Breast epithelium (tissue), 4 donors: ENCODE results near the gene DCHS2. TPM values are rescaled to one million over a fixed set of nuclear protein-coding genes. Genes with fewer than 3 reads are reported as not detected.

Experiments used
- DNase-seq, 2 donors: peaks; one replicate each; pipeline ENCODE4 v3.0.0-alpha.2; 2019; ENCODE audit warnings: low spot score in 2 of 2
- H3K27ac ChIP-seq, 2 donors: fragments of 200-600 bp; sonication (generic) in 1 of 2; one replicate each; pipeline ENCODE4 v1.5.1; 2016 to 2019; ENCODE audit warnings: mild to moderate bottlenecking in 1 of 2
- H3K27me3 ChIP-seq, 2 donors: fragments of 200-600 bp; sonication (generic) in 1 of 2; one replicate each; pipeline versions ENCODE4 v1.5.1 to v1.6.0; 2017 to 2019; ENCODE audit warnings: control low read depth in 1 of 2, mild to moderate bottlenecking in 1 of 2
- H3K36me3 ChIP-seq: fragments of 200-600 bp; one replicate; pipeline ENCODE4 v1.5.1; 2019
- H3K4me1 ChIP-seq, 2 donors: fragments of 200-600 bp; sonication (generic); one replicate each; pipeline ENCODE4 v1.5.1; 2016 to 2019; ENCODE audit warnings: control low read depth in 1 of 2
- H3K4me3 ChIP-seq, 3 donors: fragments of 200-600 bp; sonication (generic); 1 replicate in 2 of 3; 2 replicates in 1 of 3; pipeline ENCODE4 v1.5.1; 2016 to 2019; ENCODE audit warnings: mild to moderate bottlenecking in 3 of 3, moderate library complexity in 2 of 3
- H3K9me3 ChIP-seq, 2 donors: fragments of 200-600 bp; sonication (generic) in 1 of 2; one replicate each; pipeline ENCODE4 v1.5.1; 2016 to 2019; ENCODE audit warnings: control low read depth in 1 of 2
- POLR2A ChIP-seq: fragments of 450-650 bp; IDR thresholded peaks from one replicate; pipeline ENCODE4 v1.6.1; 2016; ENCODE audit warnings: antibody characterized with exemption, mild to moderate bottlenecking, moderate library complexity
- POLR2AphosphoS5 ChIP-seq, 3 donors: sonication (generic); formaldehyde crosslinking; IDR thresholded peaks; one replicate each; pipeline ENCODE4 v1.6.1; 2017; ENCODE audit warnings: antibody characterized with exemption in 3 of 3
- intact Hi-C: fragments of 100-400 bp; cut with DNase I; formaldehyde crosslinking; loops from one replicate; pipeline ENCODE4 v1.15.1; 2023; ENCODE audit warnings: low total_unique reads
- total RNA-seq, 3 donors: library from RNA; depleted of rRNA; stranded (reverse); fragments of >200 nt; gene quantifications; one replicate each; pipeline ENCODE4 v1.1.0, GENCODE V29; 2016
- TF ChIP-seq, protein P1 (sequence below), 3 donors: fragments of 450-650 bp; IDR thresholded peaks; one replicate each; pipeline ENCODE4 v1.5.1; 2016 to 2017; ENCODE audit warnings: antibody characterized with exemption in 3 of 3, mild to moderate bottlenecking in 3 of 3, moderate library complexity in 3 of 3

DCHS2 gene
- total RNA-seq, 3 donors from 2014 or later: 2.8 to 5.2 TPM; not detected in 1

DNA sequence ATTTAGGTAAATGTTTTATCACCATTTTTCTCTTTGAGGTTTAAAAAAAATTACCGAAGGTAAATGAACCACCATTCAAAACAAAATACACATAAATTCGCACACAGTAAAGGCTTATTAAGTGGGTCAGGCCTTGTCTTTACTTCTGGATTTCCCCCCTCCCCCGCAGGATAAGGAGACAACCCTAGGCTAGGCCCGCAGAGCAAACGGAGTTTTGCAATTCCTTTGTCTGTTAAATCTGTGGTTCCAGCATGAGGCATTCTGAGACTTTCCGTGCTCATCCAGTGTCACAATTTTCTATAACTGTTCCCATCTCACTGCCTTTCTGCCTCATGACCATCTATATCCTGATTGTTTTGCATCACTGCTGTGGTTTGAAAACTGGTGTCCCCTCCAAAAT is 307.4 kb downstream of the DCHS2 start:
- no peaks in the 10 kb centered on the region for H3K36me3 ChIP-seq
- H3K4me1 ChIP-seq: no peaks in the 10 kb centered on the region
- intact Hi-C loops: no loop called here
- no peaks in the 10 kb centered on the region for H3K27me3 ChIP-seq
- DNase-seq: no peak
- TF ChIP-seq POLR2A: no peak
- H3K27ac ChIP-seq: no peak overlapping the region
- H3K4me3 ChIP-seq: no peak overlapping the region
- no peaks in the 10 kb centered on the region for H3K9me3 ChIP-seq

DNA sequence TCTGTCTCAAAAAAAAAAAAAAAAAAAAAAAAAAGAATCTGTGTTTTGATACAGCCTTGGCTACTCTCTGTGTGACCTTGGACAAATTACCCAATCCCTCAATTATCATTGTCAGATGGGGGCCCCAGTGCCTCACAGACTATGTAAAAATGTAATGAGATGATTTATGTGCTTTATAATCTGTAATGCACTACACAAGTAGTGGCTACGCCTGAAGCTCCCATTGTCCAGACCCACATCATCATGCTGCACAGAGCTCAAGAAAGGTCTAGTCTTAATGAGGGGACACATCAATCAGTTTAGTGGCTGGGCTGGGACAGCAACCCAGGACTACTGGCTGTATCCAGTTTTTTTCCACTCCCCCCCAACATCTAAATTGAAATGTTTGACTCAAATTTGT is 308.3 kb downstream of the DCHS2 start:
- TF ChIP-seq, protein P1, sequence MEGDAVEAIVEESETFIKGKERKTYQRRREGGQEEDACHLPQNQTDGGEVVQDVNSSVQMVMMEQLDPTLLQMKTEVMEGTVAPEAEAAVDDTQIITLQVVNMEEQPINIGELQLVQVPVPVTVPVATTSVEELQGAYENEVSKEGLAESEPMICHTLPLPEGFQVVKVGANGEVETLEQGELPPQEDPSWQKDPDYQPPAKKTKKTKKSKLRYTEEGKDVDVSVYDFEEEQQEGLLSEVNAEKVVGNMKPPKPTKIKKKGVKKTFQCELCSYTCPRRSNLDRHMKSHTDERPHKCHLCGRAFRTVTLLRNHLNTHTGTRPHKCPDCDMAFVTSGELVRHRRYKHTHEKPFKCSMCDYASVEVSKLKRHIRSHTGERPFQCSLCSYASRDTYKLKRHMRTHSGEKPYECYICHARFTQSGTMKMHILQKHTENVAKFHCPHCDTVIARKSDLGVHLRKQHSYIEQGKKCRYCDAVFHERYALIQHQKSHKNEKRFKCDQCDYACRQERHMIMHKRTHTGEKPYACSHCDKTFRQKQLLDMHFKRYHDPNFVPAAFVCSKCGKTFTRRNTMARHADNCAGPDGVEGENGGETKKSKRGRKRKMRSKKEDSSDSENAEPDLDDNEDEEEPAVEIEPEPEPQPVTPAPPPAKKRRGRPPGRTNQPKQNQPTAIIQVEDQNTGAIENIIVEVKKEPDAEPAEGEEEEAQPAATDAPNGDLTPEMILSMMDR (IDR thresholded peaks at IDR 0.05): no peak
- TF ChIP-seq POLR2AphosphoS5 (IDR thresholded peaks at IDR 0.05) (no peak), POLR2A (no peak)
- no peaks in the 10 kb centered on the region for H3K27me3 ChIP-seq

More for the DNA sequence above, 308.3 kb downstream of the DCHS2 start:
- Histone ChIP-seq H3K36me3 (no peaks in the 10 kb centered on the region), H3K4me1 (no peaks in the 10 kb centered on the region), H3K4me3 (no peak overlapping the region), H3K27ac (no peak overlapping the region), H3K9me3 (no peaks in the 10 kb centered on the region)
- no peak for DNase-seq
- intact Hi-C loops: no loop called here

Other genes with a start within 250 kb of the DCHS2 start
- gene PLRG1, start 58.6 kb upstream of the DCHS2 start, total RNA-seq: 10 to 100 TPM; 38.1 to 61.2 (median 54.4) TPM
- 1 to 10 TPM in 1 of 3 donors, not detected in 2; 3.9 TPM for gene FGB, start 71.2 kb upstream of the DCHS2 start, total RNA-seq
- under 1 TPM in 1 of 3 donors, not detected in 2; 0.66 TPM for gene FGA, start 98.9 kb upstream of the DCHS2 start, total RNA-seq
- gene FGG, start 120.9 kb upstream of the DCHS2 start, total RNA-seq: 1 to 10 TPM in 1 of 3 donors, not detected in 2; 3.3 TPM